ENCODE measurements around the gene FRMD5. TPM values are rescaled to one million over a fixed set of nuclear protein-coding genes. Genes with fewer than 3 reads are reported as not detected.

The FRMD5 gene
- total RNA-seq, 1 experiment from 2014 or later = 0.98 TPM

DNA sequence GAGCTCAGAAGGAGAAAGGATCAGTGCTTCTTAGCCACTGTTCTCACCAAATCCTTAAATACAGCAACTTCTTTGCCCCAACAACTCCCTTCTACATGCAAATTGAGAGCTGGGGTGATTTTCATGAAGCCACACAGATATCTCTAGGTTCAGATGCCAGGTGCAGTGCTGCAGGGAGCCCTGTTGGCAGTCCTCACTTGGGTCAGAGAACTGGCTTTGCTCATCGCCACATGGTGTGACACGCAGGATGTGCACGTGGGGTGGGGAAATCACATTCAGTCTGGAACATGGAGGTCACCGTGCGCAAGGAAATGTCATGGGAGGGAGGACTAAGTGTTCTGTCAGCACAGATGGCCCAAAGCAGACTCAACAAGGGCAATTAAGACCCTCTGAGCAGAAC lies 264.5 kb downstream of the FRMD5 start:
- no peak for DNase-seq (ENCODE audit: unreplicated experiment)
- TF ChIP-seq CTCF (IDR thresholded peaks at IDR 0.05; ENCODE audit: unreplicated experiment) = no peak
- no peak overlapping the region for H3K4me3 Mint-ChIP-seq (ENCODE audit: unreplicated experiment)
- CTCF ChIA-PET = interaction anchor here (0.6 to 2.1 kb wide), 5 partner anchors 9 to 1469 kb away, joined by 3 to 9 read pairs (median 3); no protein-coding TSS in a partner anchor
- H3K36me3 Mint-ChIP-seq (ENCODE audit: insufficient read depth, unreplicated experiment) = no peaks in the 10 kb centered on the region
- H3K27me3 Mint-ChIP-seq (ENCODE audit: insufficient read depth, unreplicated experiment) = no peaks in the 10 kb centered on the region
- intact Hi-C loops (cut with micrococcal nuclease) = no loop called here
- H3K4me1 Mint-ChIP-seq (ENCODE audit: insufficient read depth, unreplicated experiment) = no peaks in the 10 kb centered on the region
- H3K9me3 Mint-ChIP-seq (ENCODE audit: unreplicated experiment) = no peaks in the 10 kb centered on the region
- POLR2A ChIA-PET = no interaction called here
- no TSS peak for BruUV-seq (replicated peaks)
- H3K27ac Mint-ChIP-seq (ENCODE audit: low read depth, unreplicated experiment) = no peak overlapping the region

GRCh38 chr15:43930079-43930478 lies 265.0 kb downstream of the FRMD5 start:
- peak; percentile 39 for DNase-seq (ENCODE audit: unreplicated experiment)
- no peaks in the 10 kb centered on the region for H3K4me1 Mint-ChIP-seq (ENCODE audit: insufficient read depth, unreplicated experiment)
- H3K4me3 Mint-ChIP-seq (ENCODE audit: unreplicated experiment) = no peak overlapping the region
- no peak overlapping the region for H3K27ac Mint-ChIP-seq (ENCODE audit: low read depth, unreplicated experiment)
- H3K27me3 Mint-ChIP-seq (ENCODE audit: insufficient read depth, unreplicated experiment) = no peaks in the 10 kb centered on the region
- no peaks in the 10 kb centered on the region for H3K36me3 Mint-ChIP-seq (ENCODE audit: insufficient read depth, unreplicated experiment)
- ChIA-PET POLR2A (interaction anchor here (0.7 kb wide), 1 partner anchor 953 kb away, joined by 3 read pairs; no protein-coding TSS in a partner anchor), CTCF (interaction anchor here (0.6 to 2.1 kb wide), 5 partner anchors 9 to 1469 kb away, joined by 3 to 9 read pairs (median 4); no protein-coding TSS in a partner anchor)
- TF ChIP-seq CTCF (IDR thresholded peaks at IDR 0.05; ENCODE audit: unreplicated experiment) = no peak
- no peaks in the 10 kb centered on the region for H3K9me3 Mint-ChIP-seq (ENCODE audit: unreplicated experiment)
- intact Hi-C loops (cut with micrococcal nuclease) = no loop called here
- BruUV-seq (replicated peaks) = no TSS peak

DNA sequence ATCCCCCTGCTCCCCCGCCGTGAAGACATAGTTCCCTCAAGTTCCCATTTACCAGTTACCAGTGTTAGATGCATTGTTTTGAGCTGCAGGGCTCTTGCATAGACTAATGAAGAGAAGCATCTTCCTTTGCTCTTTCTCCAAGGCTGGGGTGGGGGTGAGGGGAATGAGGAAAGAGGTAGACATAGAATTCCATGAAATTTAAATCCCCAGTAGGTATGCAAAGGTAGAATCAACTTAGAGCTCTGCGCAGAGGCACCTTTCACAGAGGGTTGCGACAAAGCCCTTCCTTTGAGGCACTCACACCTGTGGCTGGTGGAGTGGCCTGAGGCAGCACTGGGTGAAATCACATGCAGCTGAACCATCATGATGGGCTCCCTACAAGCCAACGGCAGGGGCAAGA lies 266.9 kb downstream of the FRMD5 start:
- Mint-ChIP-seq H3K27ac (ENCODE audit: low read depth, unreplicated experiment) (no peak overlapping the region), H3K4me1 (ENCODE audit: insufficient read depth, unreplicated experiment) (no peaks in the 10 kb centered on the region), H3K4me3 (ENCODE audit: unreplicated experiment) (no peak overlapping the region), H3K9me3 (ENCODE audit: unreplicated experiment) (no peaks in the 10 kb centered on the region), H3K27me3 (ENCODE audit: insufficient read depth, unreplicated experiment) (no peaks in the 10 kb centered on the region), H3K36me3 (ENCODE audit: insufficient read depth, unreplicated experiment) (no peaks in the 10 kb centered on the region)
- TF ChIP-seq CTCF (IDR thresholded peaks at IDR 0.05; ENCODE audit: unreplicated experiment) = no peak
- BruUV-seq (replicated peaks) = no TSS peak
- intact Hi-C loops (cut with micrococcal nuclease) = no loop called here
- ChIA-PET POLR2A (no interaction called here), CTCF (interaction anchor here (1.0 to 5.6 kb wide), 2 partner anchors 25 to 138 kb away, joined by 3 to 30 read pairs; no protein-coding TSS in a partner anchor)
- DNase-seq (ENCODE audit: unreplicated experiment) = no peak

DNA sequence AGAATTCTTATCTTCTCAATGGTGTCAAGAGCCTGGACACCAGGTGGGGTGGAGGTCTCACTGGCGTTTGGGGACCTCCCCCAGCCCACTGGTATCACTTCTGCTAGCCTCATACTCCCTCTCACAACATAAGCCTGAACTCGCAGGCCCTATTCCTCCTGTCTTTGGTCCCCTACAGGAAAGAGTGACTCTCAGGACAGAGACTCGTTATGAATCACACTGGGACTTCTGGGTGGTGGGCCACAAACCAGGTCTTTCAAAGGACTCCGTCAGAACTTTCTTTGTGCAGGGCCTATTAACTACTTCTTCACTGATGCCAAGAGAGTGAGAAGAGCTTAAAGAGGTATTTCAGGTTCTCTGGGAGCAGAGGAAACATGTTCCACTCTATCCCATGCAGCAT lies 267.9 kb downstream of the FRMD5 start:
- no peak for DNase-seq (ENCODE audit: unreplicated experiment)
- no peaks in the 10 kb centered on the region for H3K27me3 Mint-ChIP-seq (ENCODE audit: insufficient read depth, unreplicated experiment)
- no peak overlapping the region for H3K27ac Mint-ChIP-seq (ENCODE audit: low read depth, unreplicated experiment)
- H3K9me3 Mint-ChIP-seq (ENCODE audit: unreplicated experiment) = no peaks in the 10 kb centered on the region
- ChIA-PET POLR2A (no interaction called here), CTCF (interaction anchor here (0.7 to 5.6 kb wide), 2 partner anchors 12 to 24 kb away, joined by 3 to 30 read pairs; no protein-coding TSS in a partner anchor)
- H3K4me1 Mint-ChIP-seq (ENCODE audit: insufficient read depth, unreplicated experiment) = peaks cover 4% of the 10 kb centered on the region
- no peak overlapping the region for H3K4me3 Mint-ChIP-seq (ENCODE audit: unreplicated experiment)
- H3K36me3 Mint-ChIP-seq (ENCODE audit: insufficient read depth, unreplicated experiment) = no peaks in the 10 kb centered on the region
- BruUV-seq (replicated peaks) = no TSS peak
- TF ChIP-seq CTCF (IDR thresholded peaks at IDR 0.05; ENCODE audit: unreplicated experiment) = no peak
- intact Hi-C loops (cut with micrococcal nuclease) = no loop called here

All from MCF 10A (cell line).